ENCODE results near the gene CD38. TPM values are rescaled to one million over a fixed set of nuclear protein-coding genes. Genes with fewer than 3 reads are reported as not detected.

The CD38 gene
- total RNA-seq, 1 experiment from 2014 or later = 0.07 TPM

GRCh38 chr4:15765391-15765790 lies 12.7 kb upstream of the CD38 start:
- Mint-ChIP-seq H3K27me3 (ENCODE audit: low read depth) (no peaks in the 10 kb centered on the region), H3K36me3 (ENCODE audit: insufficient read depth in 1 of 3, low read depth in 3 of 3) (no peaks in the 10 kb centered on the region; a peak in 1 of 7 replicates), H3K9me3 (no peaks in the 10 kb centered on the region), H3K4me1 (peaks cover 3% of the 10 kb centered on the region in 2 experiments; a peak in 2 of 4 replicates), H3K4me3 (no peak overlapping the region), H3K27ac (no peak overlapping the region; a peak in 1 of 7 replicates)
- H2AFZ ChIP-seq (ENCODE audit: low read length) = no peak overlapping the region
- no peak overlapping the region for H3K9ac ChIP-seq (ENCODE audit: extremely low read depth, insufficient read length, low read length)
- no peak overlapping the region for H2BK12ac ChIP-seq (ENCODE audit: insufficient read length, low read depth, low read length)
- H2BK120ac ChIP-seq (ENCODE audit: low read depth, low read length, poor library complexity, severe bottlenecking) = no peak overlapping the region
- H3K14ac ChIP-seq (ENCODE audit: insufficient read depth, low read length) = no peak overlapping the region
- H4K8ac ChIP-seq (replicated peaks; ENCODE audit: insufficient read length, low read depth, low read length) = no peak overlapping the region
- TF ChIP-seq CTCF (conservative IDR thresholded peaks at IDR 0.05) = no peak
- H3K79me2 ChIP-seq (ENCODE audit: insufficient read depth, low read length) = no peaks in the 10 kb centered on the region
- no peaks in the 10 kb centered on the region for H3K9me3 ChIP-seq (ENCODE audit: control insufficient read depth, low read depth, low read length)
- no peak overlapping the region for H3K18ac ChIP-seq (ENCODE audit: insufficient read length, low read depth, low read length)
- H3K27me3 ChIP-seq (ENCODE audit: insufficient read depth, low read length) = no peaks in the 10 kb centered on the region
- no peak overlapping the region for H3K23ac ChIP-seq (ENCODE audit: insufficient read length, low read depth, low read length)
- no peak overlapping the region for H4K5ac ChIP-seq (ENCODE audit: insufficient read length, low read depth, low read length)
- DNase-seq = no peak
- no peak overlapping the region for H3K56ac ChIP-seq (ENCODE audit: insufficient read length, low read depth, low read length)
- H2AK5ac ChIP-seq (ENCODE audit: insufficient read length, low read length) = no peak overlapping the region
- no peaks in the 10 kb centered on the region for H4K20me1 ChIP-seq (ENCODE audit: control insufficient read depth, insufficient read depth, insufficient read length)
- no peaks in the 10 kb centered on the region for H3K23me2 ChIP-seq (ENCODE audit: insufficient read length, low read depth, low read length, poor library complexity, severe bottlenecking)
- H3K27ac ChIP-seq (ENCODE audit: insufficient read length, low read depth, low read length) = no peak overlapping the region
- no peak overlapping the region for H4K91ac ChIP-seq (ENCODE audit: insufficient read length, low read depth, low read length)
- no peaks in the 10 kb centered on the region for H3K4me1 ChIP-seq (ENCODE audit: insufficient read depth, low read length)
- H2BK20ac ChIP-seq (ENCODE audit: low read depth, low read length, poor library complexity, severe bottlenecking) = no peak overlapping the region
- H2BK5ac ChIP-seq (ENCODE audit: insufficient read length, low read length) = no peak overlapping the region
- H3T11ph ChIP-seq (ENCODE audit: low read length) = no peak overlapping the region
- no peak overlapping the region for H3K4me2 ChIP-seq (ENCODE audit: insufficient read depth, insufficient read length, low read length)
- no peaks in the 10 kb centered on the region for H3K79me1 ChIP-seq (ENCODE audit: insufficient read depth, low read depth, low read length, poor library complexity, severe bottlenecking)
- no peak overlapping the region for H3K4ac ChIP-seq (ENCODE audit: low read depth, low read length)
- WGBS (ENCODE audit: extremely low coverage, insufficient read length, low lambda C conversion rate) = no CpG with 5 or more reads among the region's 6 CpGs
- H2BK15ac ChIP-seq (ENCODE audit: low read depth, low read length) = no peak overlapping the region

Data from H9 (cell line).